ENCODE data around the gene S100A6. TPM values are rescaled to one million over a fixed set of nuclear protein-coding genes. Genes with fewer than 3 reads are reported as not detected.

The S100A6 gene
- polyA plus RNA-seq, 1 donor from 2014 or later: not detected

GRCh38 chr1:153537376-153537730 lies 1.6 kb upstream of the S100A6 start:
- H3K9me3 ChIP-seq (ENCODE audit: low read length): no peaks in the 10 kb centered on the region
- no peaks in the 10 kb centered on the region for H3K79me2 ChIP-seq (replicated peaks; ENCODE audit: insufficient read depth, low read length)
- H3K9me2 ChIP-seq (ENCODE audit: insufficient read depth, low read length): no peaks in the 10 kb centered on the region
- no peaks in the 10 kb centered on the region for H3K36me3 ChIP-seq (ENCODE audit: insufficient read depth, low read length)
- H3K27ac ChIP-seq (ENCODE audit: low read length): no peak overlapping the region
- no peak overlapping the region for H3K4me2 ChIP-seq (ENCODE audit: low read length)
- no peak overlapping the region for H3K4me3 ChIP-seq (ENCODE audit: low read length)
- TF ChIP-seq POLR2AphosphoS5 (IDR thresholded peaks at IDR 0.05) (no peak), EZH2 (IDR thresholded peaks at IDR 0.05; ENCODE audit: borderline replicate concordance, insufficient read depth, low read length, poor library complexity, severe bottlenecking) (no peak), MXI1 (conservative IDR thresholded peaks at IDR 0.05; ENCODE audit: poor library complexity, severe bottlenecking) (no peak), EP300 (conservative IDR thresholded peaks at IDR 0.05; ENCODE audit: poor library complexity, severe bottlenecking) (no peak), CTCF (IDR thresholded peaks at IDR 0.05; ENCODE audit: poor library complexity, severe bottlenecking) (no peak), TAF1 (IDR thresholded peaks at IDR 0.05; ENCODE audit: low read depth) (no peak), SMC3 (conservative IDR thresholded peaks at IDR 0.05; ENCODE audit: poor library complexity) (no peak), RAD21 (conservative IDR thresholded peaks at IDR 0.05) (no peak), REST (IDR thresholded peaks at IDR 0.05; ENCODE audit: borderline replicate concordance) (no peak)
- H4K20me1 ChIP-seq (ENCODE audit: insufficient read depth): no peaks in the 10 kb centered on the region
- H2AFZ ChIP-seq (ENCODE audit: low read depth, low read length): no peak overlapping the region
- no peaks in the 10 kb centered on the region for H3F3A ChIP-seq (ENCODE audit: insufficient read depth, low read length, poor library complexity, severe bottlenecking)
- peaks cover 5% of the 10 kb centered on the region for H3K27me3 ChIP-seq (ENCODE audit: insufficient read depth, low read depth, low read length)
- no peak overlapping the region for H3K9ac ChIP-seq (ENCODE audit: low read length)

- no peak overlapping the region for H3K27ac ChIP-seq (ENCODE audit: low read length)
- no peak overlapping the region for H3K4me3 ChIP-seq (ENCODE audit: low read length)
- peaks cover 5% of the 10 kb centered on the region for H3K27me3 ChIP-seq (ENCODE audit: insufficient read depth, low read depth, low read length)
- H3K4me2 ChIP-seq (ENCODE audit: low read length): no peak overlapping the region
- H3F3A ChIP-seq (ENCODE audit: insufficient read depth, low read length, poor library complexity, severe bottlenecking): no peaks in the 10 kb centered on the region
- no peak for TF ChIP-seq REST (IDR thresholded peaks at IDR 0.05; ENCODE audit: borderline replicate concordance)
- no peak for TF ChIP-seq EZH2 (IDR thresholded peaks at IDR 0.05; ENCODE audit: borderline replicate concordance, insufficient read depth, low read length, poor library complexity, severe bottlenecking)
- TF ChIP-seq EP300 (conservative IDR thresholded peaks at IDR 0.05; ENCODE audit: poor library complexity, severe bottlenecking): no peak
- no peak for TF ChIP-seq POLR2AphosphoS5 (IDR thresholded peaks at IDR 0.05)
- no peak for TF ChIP-seq SMC3 (conservative IDR thresholded peaks at IDR 0.05; ENCODE audit: poor library complexity)
- no peak for TF ChIP-seq CTCF (IDR thresholded peaks at IDR 0.05; ENCODE audit: poor library complexity, severe bottlenecking)
- TF ChIP-seq TAF1 (IDR thresholded peaks at IDR 0.05; ENCODE audit: low read depth): no peak
- no peak for TF ChIP-seq RAD21 (conservative IDR thresholded peaks at IDR 0.05)
- TF ChIP-seq MXI1 (conservative IDR thresholded peaks at IDR 0.05; ENCODE audit: poor library complexity, severe bottlenecking): no peak
- H3K9me3 ChIP-seq (ENCODE audit: low read length): no peaks in the 10 kb centered on the region
- no peaks in the 10 kb centered on the region for H3K9me2 ChIP-seq (ENCODE audit: insufficient read depth, low read length)
- no peaks in the 10 kb centered on the region for H4K20me1 ChIP-seq (ENCODE audit: insufficient read depth)
- no peaks in the 10 kb centered on the region for H3K36me3 ChIP-seq (ENCODE audit: insufficient read depth, low read length)
- H2AFZ ChIP-seq (ENCODE audit: low read depth, low read length): no peak overlapping the region
- no peaks in the 10 kb centered on the region for H3K79me2 ChIP-seq (replicated peaks; ENCODE audit: insufficient read depth, low read length)
- no peak overlapping the region for H3K9ac ChIP-seq (ENCODE audit: low read length)
Observed at GRCh38 chr1:153536671-153537375, 1.0 kb upstream of the S100A6 start.

Data from neural cell (in vitro differentiated cells).